Osteoblast (primary cell): ENCODE results near the gene SALL3. TPM values are rescaled to one million over a fixed set of nuclear protein-coding genes. Genes with fewer than 3 reads are reported as not detected.

Experiments used
- DNase-seq: peaks from one replicate; pipeline ENCODE4 v3.0.0; 2011; ENCODE audit warnings: low spot score, mixed read lengths; ENCODE audit not compliant: insufficient read length; ENCODE audit errors: missing footprints
- H2AFZ ChIP-seq: 2 replicates; pipeline ENCODE4 v1.6.0; 2011; ENCODE audit warnings: mild to moderate bottlenecking, low read length
- H3K27ac ChIP-seq: 2 replicates; pipeline ENCODE4 v1.5.1; 2011; ENCODE audit warnings: mild to moderate bottlenecking, low read depth, low read length, moderate library complexity
- H3K27me3 ChIP-seq: 2 replicates; pipeline ENCODE4 v1.6.0; 2012; ENCODE audit warnings: mild to moderate bottlenecking, control low read depth, inconsistent platforms, low read length, moderate library complexity; ENCODE audit not compliant: insufficient read depth
- H3K36me3 ChIP-seq: 2 replicates; pipeline ENCODE4 v1.5.1; 2011; ENCODE audit warnings: mild to moderate bottlenecking, low read length, control low read depth, moderate library complexity; ENCODE audit not compliant: insufficient read depth
- H3K4me1 ChIP-seq: 2 replicates; pipeline ENCODE4 v1.5.1; 2011; ENCODE audit warnings: mild to moderate bottlenecking, low read length, control low read depth, moderate library complexity; ENCODE audit not compliant: insufficient read depth
- H3K4me2 ChIP-seq: 2 replicates; pipeline ENCODE4 v1.6.0; 2011; ENCODE audit warnings: mild to moderate bottlenecking, low read length; ENCODE audit not compliant: insufficient read depth
- H3K4me3 ChIP-seq: fragments of 200-600 bp; sonication (generic); 3 replicates; pipeline ENCODE4 v1.5.1; 2012; ENCODE audit warnings: mild to moderate bottlenecking, low read length, inconsistent platforms; ENCODE audit not compliant: insufficient read depth
- H3K79me2 ChIP-seq: 2 replicates; pipeline ENCODE4 v1.6.0; 2012; ENCODE audit warnings: mild to moderate bottlenecking, low read length, control low read depth, inconsistent platforms; ENCODE audit not compliant: insufficient read depth
- H3K9me3 ChIP-seq: 2 replicates; pipeline ENCODE4 v1.5.1; 2011; ENCODE audit warnings: low read depth, low read length, control low read depth
- H4K20me1 ChIP-seq: 2 replicates; pipeline ENCODE4 v1.6.0; 2012; ENCODE audit warnings: mild to moderate bottlenecking, low read length, control low read depth; ENCODE audit not compliant: insufficient read depth
- CTCF ChIP-seq: IDR thresholded peaks from 2 replicates; pipeline ENCODE4 v1.5.1; 2011; ENCODE audit warnings: mild to moderate bottlenecking, low read depth, low read length, moderate library complexity; ENCODE audit errors: extremely low read depth
- total RNA-seq: library from RNA; depleted of rRNA; stranded (reverse); fragments of >200 nt; gene quantifications from 2 replicates; pipeline ENCODE4 v1.2.3, GENCODE V29; 2012

The SALL3 gene
- total RNA-seq, 1 donor: not detected

GRCh38 chr18:78996741-78997490 is 17.3 kb downstream of the SALL3 start:
- Histone ChIP-seq H3K27me3 (no peaks in the 10 kb centered on the region), H3K27ac (no peak overlapping the region), H3K4me1 (no peaks in the 10 kb centered on the region), H3K36me3 (no peaks in the 10 kb centered on the region), H3K4me2 (no peak overlapping the region), H3K4me3 (no peak overlapping the region), H4K20me1 (no peaks in the 10 kb centered on the region), H2AFZ (no peak overlapping the region), H3K79me2 (no peaks in the 10 kb centered on the region), H3K9me3 (no peaks in the 10 kb centered on the region)
- TF ChIP-seq CTCF: no peak
- DNase-seq: no peak

- H3K36me3 ChIP-seq: no peaks in the 10 kb centered on the region
- no peak overlapping the region for H3K27ac ChIP-seq
- H2AFZ ChIP-seq: no peak overlapping the region
- DNase-seq: no peak
- no peak for TF ChIP-seq CTCF
- no peaks in the 10 kb centered on the region for H4K20me1 ChIP-seq
- H3K27me3 ChIP-seq: no peaks in the 10 kb centered on the region
- no peak overlapping the region for H3K4me3 ChIP-seq
- no peaks in the 10 kb centered on the region for H3K79me2 ChIP-seq
- no peaks in the 10 kb centered on the region for H3K4me1 ChIP-seq
- no peaks in the 10 kb centered on the region for H3K9me3 ChIP-seq
- H3K4me2 ChIP-seq: no peak overlapping the region
These were observed 18.9 kb downstream of the SALL3 start for GRCh38 chr18:78998371-78999071.

- Histone ChIP-seq H2AFZ (no peak overlapping the region), H3K27ac (no peak overlapping the region), H3K27me3 (no peaks in the 10 kb centered on the region), H3K4me1 (no peaks in the 10 kb centered on the region), H4K20me1 (no peaks in the 10 kb centered on the region), H3K36me3 (no peaks in the 10 kb centered on the region), H3K4me2 (no peak overlapping the region), H3K4me3 (no peak overlapping the region), H3K9me3 (no peaks in the 10 kb centered on the region), H3K79me2 (no peaks in the 10 kb centered on the region)
- DNase-seq: no peak
- no peak for TF ChIP-seq CTCF
These were observed 20.3 kb downstream of the SALL3 start for GRCh38 chr18:78999939-79000338.

- Histone ChIP-seq H3K4me3 (no peak overlapping the region), H3K9me3 (no peaks in the 10 kb centered on the region), H3K36me3 (no peaks in the 10 kb centered on the region), H2AFZ (no peak overlapping the region), H4K20me1 (no peaks in the 10 kb centered on the region), H3K27ac (no peak overlapping the region), H3K4me1 (no peaks in the 10 kb centered on the region), H3K4me2 (no peak overlapping the region), H3K27me3 (no peaks in the 10 kb centered on the region), H3K79me2 (no peaks in the 10 kb centered on the region)
- no peak for DNase-seq
- no peak for TF ChIP-seq CTCF
These were observed 21.4 kb downstream of the SALL3 start for GRCh38 chr18:79000997-79001396.
